ENCODE data around the gene ST6GALNAC6.

- TF ChIP-seq, protein P1, sequence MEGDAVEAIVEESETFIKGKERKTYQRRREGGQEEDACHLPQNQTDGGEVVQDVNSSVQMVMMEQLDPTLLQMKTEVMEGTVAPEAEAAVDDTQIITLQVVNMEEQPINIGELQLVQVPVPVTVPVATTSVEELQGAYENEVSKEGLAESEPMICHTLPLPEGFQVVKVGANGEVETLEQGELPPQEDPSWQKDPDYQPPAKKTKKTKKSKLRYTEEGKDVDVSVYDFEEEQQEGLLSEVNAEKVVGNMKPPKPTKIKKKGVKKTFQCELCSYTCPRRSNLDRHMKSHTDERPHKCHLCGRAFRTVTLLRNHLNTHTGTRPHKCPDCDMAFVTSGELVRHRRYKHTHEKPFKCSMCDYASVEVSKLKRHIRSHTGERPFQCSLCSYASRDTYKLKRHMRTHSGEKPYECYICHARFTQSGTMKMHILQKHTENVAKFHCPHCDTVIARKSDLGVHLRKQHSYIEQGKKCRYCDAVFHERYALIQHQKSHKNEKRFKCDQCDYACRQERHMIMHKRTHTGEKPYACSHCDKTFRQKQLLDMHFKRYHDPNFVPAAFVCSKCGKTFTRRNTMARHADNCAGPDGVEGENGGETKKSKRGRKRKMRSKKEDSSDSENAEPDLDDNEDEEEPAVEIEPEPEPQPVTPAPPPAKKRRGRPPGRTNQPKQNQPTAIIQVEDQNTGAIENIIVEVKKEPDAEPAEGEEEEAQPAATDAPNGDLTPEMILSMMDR (IDR thresholded peaks at IDR 0.05 in 8 of 11, conservative IDR thresholded peaks at IDR 0.05 in 3 of 11): no peak
- TF ChIP-seq POLR2A (IDR thresholded peaks at IDR 0.05): no peak
Observed at GRCh38 chr9:127867356-127868277, 31.8 kb downstream of the ST6GALNAC6 start.

Data from spleen (tissue), 7 donors.